Frontal cortex (tissue), 4 donors: ENCODE results near the gene HSPA12A. TPM values are rescaled to one million over a fixed set of nuclear protein-coding genes. Genes with fewer than 3 reads are reported as not detected.

Source experiments
- DNase-seq, 2 donors: peaks; one replicate each; pipeline ENCODE4 v3.0.0; 2012; ENCODE audit warnings: low spot score in 2 of 2
- FAIRE-seq: peaks from 2 replicates; lab custom pipeline; 2012; peaks lifted over from hg19 to GRCh38; lab: Jason Lieb, UNC
- total RNA-seq: library from RNA; depleted of rRNA; stranded (reverse); fragments of >200 nt; gene quantifications from one replicate; pipeline ENCODE4 v1.2.3, GENCODE V29; 2014
- donor health status: control.
- donor health status: control.
- donor health status: control.

HSPA12A gene
- total RNA-seq, 1 donor from 2014 or later = 33.0 TPM

DNA sequence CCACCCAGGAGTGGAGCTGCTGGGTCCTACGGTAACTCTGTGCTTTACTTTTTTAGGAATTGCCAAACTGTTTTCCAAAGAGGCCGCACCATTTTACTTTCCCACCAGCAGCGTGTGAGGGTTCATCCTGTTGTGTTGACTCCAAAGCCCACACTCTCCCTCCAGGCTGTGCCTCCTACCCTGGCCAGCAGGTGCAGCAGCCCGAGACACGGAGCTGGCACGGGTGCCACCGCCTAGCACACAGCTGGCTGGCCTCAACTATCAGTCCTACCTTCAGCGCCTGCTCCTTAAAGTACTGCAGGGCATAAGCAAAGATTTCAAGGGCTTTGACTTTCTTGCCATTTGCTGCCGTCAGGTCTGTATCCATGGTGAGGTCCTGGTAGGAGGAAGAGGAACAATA is 44.0 kb downstream of the HSPA12A start:
- no peak for FAIRE-seq

DNA sequence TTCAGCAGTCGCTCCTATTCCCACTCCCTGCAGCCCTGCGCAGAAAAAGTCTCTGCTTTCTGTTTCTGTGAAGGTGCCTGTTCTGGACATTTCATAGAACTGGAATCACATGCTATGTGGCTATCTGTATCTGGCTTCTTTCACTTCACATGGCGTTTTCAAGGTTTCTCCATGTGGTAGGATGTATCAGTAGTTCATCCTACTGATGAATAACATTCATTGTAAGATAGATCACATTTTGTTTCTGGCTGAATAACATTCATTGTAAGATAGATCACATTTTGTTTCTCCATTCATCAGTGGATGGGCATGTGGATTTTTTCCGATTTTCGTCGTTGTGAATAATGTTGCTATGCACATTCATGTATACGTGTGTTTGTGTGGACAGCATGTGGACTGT is 44.5 kb downstream of the HSPA12A start:
- DNase-seq (no peak), FAIRE-seq (no peak)

More for the DNA sequence above, 44.0 kb downstream of the HSPA12A start:
- DNase-seq = no peak

- FAIRE-seq (no peak), DNase-seq (no peak)
Observed at GRCh38 chr10:116696919-116697318, 45.4 kb downstream of the HSPA12A start.

GRCh38 chr10:116694927-116695268 is 47.5 kb downstream of the HSPA12A start:
- FAIRE-seq (no peak), DNase-seq (no peak)

DNA sequence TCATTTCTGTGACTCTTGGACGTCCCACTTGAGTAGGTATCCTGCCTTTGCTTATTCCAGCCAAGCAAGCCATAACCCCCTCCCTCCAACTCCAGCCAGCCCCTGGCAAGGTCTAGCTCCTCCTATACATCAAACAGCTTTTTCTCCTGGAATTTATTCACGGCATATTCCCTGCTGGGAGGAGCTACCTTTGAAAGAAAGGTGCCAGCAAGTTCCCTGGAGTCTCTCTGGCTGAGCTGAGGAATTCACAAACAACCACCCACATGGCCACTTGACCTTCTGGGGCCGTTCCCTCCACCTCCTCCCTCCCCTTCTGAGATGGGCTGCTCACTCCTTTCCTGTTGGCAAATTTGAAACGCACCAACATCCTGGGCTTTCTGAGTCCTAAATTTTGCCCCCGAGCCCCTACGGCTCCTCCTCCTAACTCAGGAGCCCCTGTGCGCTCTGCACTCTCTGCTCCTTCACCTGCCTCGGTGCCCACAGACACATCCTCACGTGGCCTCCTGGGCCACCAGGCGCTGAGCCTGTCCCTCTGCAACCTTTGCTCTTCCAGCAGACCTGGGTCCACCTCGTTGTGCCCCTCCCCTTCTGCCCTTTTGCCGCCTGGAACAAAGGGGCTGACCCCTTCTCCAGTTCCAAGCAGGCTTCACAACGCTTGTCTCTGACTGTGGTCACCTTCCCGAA is 48.0 kb downstream of the HSPA12A start:
- DNase-seq (no peak), FAIRE-seq (no peak)

- FAIRE-seq (no peak), DNase-seq (no peak)
Observed at GRCh38 chr10:116692225-116692624, 50.1 kb downstream of the HSPA12A start.

GRCh38 chr10:116691635-116692034 is 50.7 kb downstream of the HSPA12A start:
- FAIRE-seq (no peak), DNase-seq (no peak)

- peak in 1 of 2 donors; percentile 58 for DNase-seq
- FAIRE-seq = no peak
Observed at GRCh38 chr10:116690356-116691322, 51.7 kb downstream of the HSPA12A start.

DNA sequence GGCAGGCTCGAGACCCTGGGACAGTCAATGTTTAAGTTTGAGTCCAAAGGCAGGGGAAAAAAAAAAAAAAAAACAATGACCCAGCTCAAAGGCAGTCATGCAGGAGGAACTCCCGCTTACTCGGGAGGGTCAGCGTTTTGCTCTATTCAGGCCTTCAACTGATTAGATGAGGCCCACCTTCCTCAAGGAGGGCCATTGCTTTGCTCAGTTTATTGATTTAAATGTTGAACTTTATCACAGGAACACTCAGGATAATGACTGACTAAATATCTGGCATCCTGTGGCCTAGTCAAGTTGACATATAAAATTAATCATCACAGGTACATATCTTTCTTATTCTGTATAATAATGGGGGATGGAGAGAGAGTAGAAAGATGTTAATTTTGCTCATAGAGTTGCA is 52.6 kb downstream of the HSPA12A start:
- DNase-seq (no peak), FAIRE-seq (no peak)

- FAIRE-seq (no peak), DNase-seq (no peak)
Observed at GRCh38 chr10:116688741-116689495, 53.4 kb downstream of the HSPA12A start.

- no peak for DNase-seq
- no peak for FAIRE-seq
Observed at GRCh38 chr10:116688241-116688711, 54.1 kb downstream of the HSPA12A start.

DNA sequence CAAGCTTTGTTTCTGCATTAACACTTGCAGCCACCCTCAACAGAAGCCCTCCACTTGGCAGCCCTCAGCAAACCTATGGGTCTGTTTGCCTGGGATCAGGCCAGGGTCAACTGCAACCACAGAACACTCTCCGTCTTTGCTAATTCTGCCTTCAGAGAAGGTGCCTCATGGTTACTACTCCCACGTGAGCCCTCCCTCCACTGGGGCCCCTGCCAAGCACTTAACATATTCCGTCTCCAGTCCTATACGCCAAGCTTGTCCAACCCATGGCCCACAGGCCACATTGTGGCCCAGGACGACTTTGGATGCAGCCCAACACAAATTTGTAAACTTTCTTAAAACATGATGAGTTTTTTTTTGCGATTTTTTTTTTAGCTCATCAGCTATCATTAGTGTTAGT is 54.7 kb downstream of the HSPA12A start:
- no peak for DNase-seq
- no peak for FAIRE-seq

DNA sequence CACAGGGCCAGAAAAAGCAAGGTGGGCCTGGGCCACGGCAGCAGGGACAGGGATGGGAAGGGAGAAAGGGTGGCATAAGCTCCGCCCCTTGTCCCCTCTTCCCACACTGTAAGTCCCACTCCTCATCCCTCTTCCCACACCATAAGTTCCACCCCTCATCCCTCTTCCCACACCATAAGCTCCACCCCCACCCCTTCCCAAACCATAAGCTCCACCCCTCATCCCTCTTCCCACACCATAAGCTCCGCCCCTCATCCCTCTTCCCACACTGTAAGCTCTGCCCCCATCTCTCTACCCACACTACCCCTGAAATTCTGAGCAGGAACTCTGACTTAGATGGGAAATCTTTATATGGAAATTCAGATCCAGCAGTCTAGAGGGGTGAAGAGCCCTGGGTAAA is 55.7 kb downstream of the HSPA12A start:
- FAIRE-seq (no peak), DNase-seq (no peak)

DNA sequence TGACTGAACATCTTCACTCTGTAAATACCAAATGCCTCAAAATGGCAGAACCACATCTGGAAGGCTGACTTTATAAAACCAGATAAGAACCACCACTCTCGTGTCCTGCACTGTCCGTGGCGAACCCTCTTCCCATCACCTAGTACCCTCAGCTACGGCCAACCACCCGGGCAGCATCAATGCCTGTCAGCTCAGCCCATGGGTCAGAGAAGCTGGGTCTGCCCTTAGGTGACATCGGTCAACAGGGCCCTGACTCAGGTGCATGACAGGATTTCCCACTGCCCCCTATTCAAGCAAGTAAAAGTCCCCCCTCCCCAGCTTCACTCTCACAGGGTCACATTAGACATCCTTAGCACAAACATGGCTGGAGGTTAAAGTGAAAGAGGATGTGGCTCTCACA is 56.6 kb downstream of the HSPA12A start:
- DNase-seq = no peak
- FAIRE-seq = no peak

- FAIRE-seq (no peak), DNase-seq (no peak)
Observed at GRCh38 chr10:116684781-116685180, 57.6 kb downstream of the HSPA12A start.

- no peak for DNase-seq
- no peak for FAIRE-seq
Observed at GRCh38 chr10:116683821-116684220, 58.5 kb downstream of the HSPA12A start.

DNA sequence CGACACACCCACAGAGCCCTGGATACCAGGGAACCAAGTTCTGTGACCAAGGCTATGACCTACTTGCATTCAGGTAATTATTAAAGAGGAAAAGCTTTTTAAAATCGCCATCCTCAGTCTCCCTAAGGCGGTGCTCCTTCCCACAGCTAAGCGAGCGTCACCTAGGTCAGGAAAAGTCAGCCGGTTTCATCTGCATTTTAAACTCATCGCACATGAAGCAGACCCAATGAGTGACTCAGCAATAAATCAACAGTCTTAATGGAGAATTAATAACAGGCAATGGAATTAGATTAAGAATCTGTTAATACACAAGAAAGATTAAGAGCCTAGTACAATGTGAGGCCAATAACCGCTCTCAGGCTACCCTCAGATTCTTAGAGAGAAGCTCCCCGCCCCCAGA is 59.2 kb downstream of the HSPA12A start:
- no peak for FAIRE-seq
- no peak for DNase-seq

- DNase-seq (no peak), FAIRE-seq (no peak)
Observed at GRCh38 chr10:116679351-116679750, 63.0 kb downstream of the HSPA12A start.

GRCh38 chr10:116676633-116677032 is 65.7 kb downstream of the HSPA12A start:
- FAIRE-seq (no peak), DNase-seq (no peak)

DNA sequence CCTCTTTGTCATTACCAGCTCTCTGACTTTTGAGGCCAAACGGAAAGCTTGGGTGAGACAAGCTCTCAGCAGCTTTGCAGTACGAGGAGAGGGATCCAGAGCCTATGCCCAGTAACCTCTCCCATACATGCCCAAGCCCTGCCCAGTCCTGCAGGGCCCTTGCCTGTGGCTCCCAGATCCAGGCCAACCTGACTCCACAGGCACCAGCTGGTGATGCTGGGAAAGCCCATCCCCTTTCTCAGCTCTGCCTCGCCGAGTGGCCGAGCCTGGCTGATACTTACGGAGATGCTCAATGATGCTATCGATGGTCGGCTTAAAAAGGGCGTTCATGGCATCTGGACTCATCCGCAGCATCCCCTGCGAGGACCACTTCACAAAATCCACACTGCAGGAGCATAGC is 66.2 kb downstream of the HSPA12A start:
- no peak for DNase-seq

More for the DNA sequence above, 66.2 kb downstream of the HSPA12A start:
- FAIRE-seq = no peak
